Stimulated activated naive CD8-positive, alpha-beta T cell treated with anti-CD3 and anti-CD28 coated beads, Interleukin-15, Interleukin-2, amounts not matched to agents 100 ng/mL and 50 ng/mL, for 24 hours (primary cell): ENCODE measurements around the gene DDX41.
"Not testable (repeated sequence)": the region's sequence is repeated elsewhere in the genome, so short reads cannot be mapped to it uniquely, and the experiment has no call there.

Experiments
- H3K27ac Mint-ChIP-seq: one replicate; pipeline ENCODE4 v1.8.0; 2021; ENCODE audit warnings: mild to moderate bottlenecking, mixed read lengths
- H3K27me3 Mint-ChIP-seq: one replicate; pipeline ENCODE4 v1.8.0; 2021; ENCODE audit warnings: mixed read lengths
- H3K36me3 Mint-ChIP-seq: one replicate; pipeline ENCODE4 v1.8.0; 2021; ENCODE audit warnings: low read depth, mixed read lengths
- H3K4me1 Mint-ChIP-seq: one replicate; pipeline ENCODE4 v1.8.0; 2021; ENCODE audit warnings: low read depth, mixed read lengths
- H3K4me3 Mint-ChIP-seq: one replicate; pipeline ENCODE4 v1.8.0; 2021; ENCODE audit warnings: mild to moderate bottlenecking, mixed read lengths
- H3K9me3 Mint-ChIP-seq: one replicate; pipeline ENCODE4 v1.8.0; 2021; ENCODE audit warnings: mixed read lengths

The DDX41 gene

GRCh38 chr5:177516601-177517568, at the start of gene DDX41:
DDX41 (minus strand) TSS chr5:177516961; CDS start chr5:177516945, 16 bp downstream.
- Mint-ChIP-seq H3K9me3 (no peaks in the 10 kb centered on the region), H3K4me3 (peak within 1 kb of the TSS; percentile 98), H3K27ac (peak within 1 kb of the TSS; percentile 96), H3K27me3 (no peaks in the 10 kb centered on the region), H3K4me1 (peaks cover 59% of the 10 kb centered on the region), H3K36me3 (peaks cover 71% of the 10 kb centered on the region)

DNA sequence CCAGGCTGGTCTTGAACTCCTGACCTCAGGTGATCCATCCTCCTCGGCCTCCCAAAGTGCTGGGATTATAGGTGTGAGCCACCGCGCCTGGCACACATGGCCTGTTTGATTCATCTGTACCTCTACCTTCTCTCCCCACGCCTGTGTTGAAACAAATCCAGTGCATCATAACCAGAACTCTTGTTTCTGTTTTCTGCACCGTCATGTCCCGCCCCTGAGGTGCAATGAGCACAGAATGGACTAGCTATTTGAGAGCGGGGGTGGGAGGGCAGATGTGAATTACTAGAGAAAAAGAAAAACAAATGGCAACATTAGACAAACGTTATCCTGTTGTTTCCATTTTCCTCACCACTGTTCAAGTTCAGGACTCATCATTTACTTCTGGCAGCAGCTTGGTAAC, 48.3 kb upstream of the DDX41 start:
- H3K27me3 Mint-ChIP-seq = no peaks in the 10 kb centered on the region
- H3K27ac Mint-ChIP-seq = no peak overlapping the region
- no peaks in the 10 kb centered on the region for H3K36me3 Mint-ChIP-seq
- no peaks in the 10 kb centered on the region for H3K9me3 Mint-ChIP-seq
- H3K4me1 Mint-ChIP-seq = no peaks in the 10 kb centered on the region
- no peak overlapping the region for H3K4me3 Mint-ChIP-seq

DNA sequence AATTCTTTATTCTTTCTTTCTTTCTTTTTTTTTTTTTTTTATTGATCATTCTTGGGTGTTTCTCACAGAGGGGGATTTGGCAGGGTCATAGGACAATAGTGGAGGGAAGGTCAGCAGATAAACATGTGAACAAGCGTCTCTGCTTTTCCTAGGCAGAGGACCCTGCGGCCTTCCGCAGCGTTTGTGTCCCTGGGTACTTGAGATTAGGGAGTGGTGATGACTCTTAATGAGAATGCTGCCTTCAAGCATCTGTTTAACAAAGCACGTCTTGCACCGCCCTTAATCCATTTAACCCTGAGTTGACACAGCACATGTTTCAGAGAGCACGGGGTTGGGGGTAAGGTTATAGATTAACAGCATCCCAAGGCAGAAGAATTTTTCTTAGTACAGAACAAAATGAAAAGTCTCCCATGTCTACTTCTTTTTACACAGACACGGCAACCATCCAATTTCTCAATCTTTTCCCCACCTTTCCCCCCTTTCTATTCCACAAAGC, 42.7 kb upstream of the DDX41 start:
- not testable (repeated sequence) for H3K36me3 Mint-ChIP-seq, H3K4me1 Mint-ChIP-seq, H3K27me3 Mint-ChIP-seq, H3K4me3 Mint-ChIP-seq, H3K9me3 Mint-ChIP-seq, H3K27ac Mint-ChIP-seq

- Mint-ChIP-seq H3K9me3 (no peaks in the 10 kb centered on the region), H3K4me1 (peaks cover 16% of the 10 kb centered on the region), H3K36me3 (peaks cover 2% of the 10 kb centered on the region), H3K27me3 (no peaks in the 10 kb centered on the region), H3K27ac (no peak overlapping the region), H3K4me3 (no peak overlapping the region)
Measured at GRCh38 chr5:177557796-177558195, 41.0 kb upstream of the DDX41 start.

DNA sequence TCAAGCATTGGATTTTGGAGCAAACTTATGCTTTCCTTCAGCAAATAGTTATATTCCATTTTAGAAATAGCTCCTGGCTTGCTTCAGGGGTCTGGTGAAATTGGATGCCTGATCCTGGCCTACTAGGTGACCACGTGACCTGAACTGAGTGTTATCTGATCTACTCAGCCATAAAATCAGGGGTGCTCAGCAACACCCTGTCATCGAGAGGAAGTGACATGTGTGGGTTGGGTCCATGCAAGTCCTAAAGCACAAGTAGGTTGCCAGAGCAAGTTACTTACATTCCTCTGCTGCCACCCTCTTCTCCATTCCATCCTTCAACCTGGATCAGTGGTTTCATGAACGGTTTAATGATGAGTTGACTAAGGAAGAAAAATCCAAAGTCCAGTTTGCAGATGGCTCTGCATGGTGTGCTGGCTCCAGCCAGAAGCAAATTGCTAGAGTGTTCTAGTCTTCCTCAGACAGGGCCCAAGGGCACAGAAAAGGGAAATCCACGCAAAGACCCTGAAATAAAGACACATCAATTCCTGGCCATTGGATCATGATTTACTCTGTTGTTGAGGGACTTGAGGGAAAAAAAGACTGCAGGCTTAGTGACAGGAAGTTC, 40.4 kb upstream of the DDX41 start:
- Mint-ChIP-seq H3K4me3 (no peak overlapping the region), H3K9me3 (no peaks in the 10 kb centered on the region), H3K4me1 (peaks cover 22% of the 10 kb centered on the region), H3K36me3 (peaks cover 6% of the 10 kb centered on the region), H3K27me3 (no peaks in the 10 kb centered on the region), H3K27ac (no peak overlapping the region)

DNA sequence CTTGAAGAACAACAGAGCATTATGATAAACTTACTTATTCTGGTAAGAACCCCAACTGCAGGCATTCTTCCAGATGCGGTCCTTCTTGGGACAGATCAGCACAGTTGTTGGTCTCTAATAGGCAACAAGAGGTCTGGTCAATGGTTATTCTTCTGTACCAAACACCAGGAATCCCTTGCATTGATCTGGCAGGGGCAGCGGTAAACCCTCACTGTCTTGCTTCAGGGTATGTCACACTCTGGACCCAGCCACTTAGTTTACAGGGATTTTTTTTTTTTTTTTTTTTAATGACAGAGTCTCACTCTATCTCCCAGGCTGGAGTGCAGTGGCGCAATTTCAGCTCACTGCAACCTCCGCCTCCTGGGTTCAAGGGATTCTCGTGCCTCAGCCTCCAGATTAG, 38.9 kb upstream of the DDX41 start:
- Mint-ChIP-seq H3K27ac (no peak overlapping the region), H3K4me3 (no peak overlapping the region), H3K36me3 (peaks cover 9% of the 10 kb centered on the region), H3K27me3 (no peaks in the 10 kb centered on the region), H3K9me3 (no peaks in the 10 kb centered on the region), H3K4me1 (peaks cover 25% of the 10 kb centered on the region)

DNA sequence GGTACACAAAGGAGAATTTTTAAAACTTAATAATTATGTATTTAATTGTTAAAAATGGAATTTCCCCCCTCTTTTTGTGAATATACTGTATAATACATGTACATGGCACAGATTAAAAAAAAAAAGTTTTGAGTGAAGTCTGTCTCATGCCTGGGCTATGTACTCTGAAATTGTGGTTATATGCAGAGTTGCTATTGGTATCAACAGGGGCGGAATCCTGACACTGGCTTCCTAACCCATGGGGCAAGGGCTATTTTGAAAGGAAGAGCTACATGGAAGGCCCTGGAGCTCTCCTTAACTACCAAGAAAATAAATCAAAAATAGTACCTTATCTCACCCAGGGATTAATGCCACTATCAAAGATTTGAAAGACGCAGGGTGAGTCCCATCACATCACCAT, 38.5 kb upstream of the DDX41 start:
- Mint-ChIP-seq H3K27me3 (no peaks in the 10 kb centered on the region), H3K27ac (no peak overlapping the region), H3K4me3 (peak overlapping the region; percentile 89), H3K36me3 (peaks cover 11% of the 10 kb centered on the region), H3K9me3 (no peaks in the 10 kb centered on the region), H3K4me1 (peaks cover 27% of the 10 kb centered on the region)

- H3K4me3 Mint-ChIP-seq = peak within 1 kb of the TSS; percentile 89
- H3K27me3 Mint-ChIP-seq = no peaks in the 10 kb centered on the region
- H3K9me3 Mint-ChIP-seq = no peaks in the 10 kb centered on the region
- H3K27ac Mint-ChIP-seq = peak within 1 kb of the TSS; percentile 89
- peaks cover 29% of the 10 kb centered on the region for H3K4me1 Mint-ChIP-seq
- H3K36me3 Mint-ChIP-seq = peaks cover 13% of the 10 kb centered on the region
Measured at GRCh38 chr5:177554474-177555111, 37.8 kb upstream of the DDX41 start, which contains the start of gene FAM193B. FAM193B (minus strand) TSS chr5:177554563; CDS start chr5:177554458, 105 bp downstream.

- peaks cover 29% of the 10 kb centered on the region for H3K4me1 Mint-ChIP-seq
- H3K36me3 Mint-ChIP-seq = peaks cover 13% of the 10 kb centered on the region
- no peak overlapping the region for H3K27ac Mint-ChIP-seq
- no peaks in the 10 kb centered on the region for H3K9me3 Mint-ChIP-seq
- peak overlapping the region; percentile 77 for H3K4me3 Mint-ChIP-seq
- no peaks in the 10 kb centered on the region for H3K27me3 Mint-ChIP-seq
Measured at GRCh38 chr5:177553671-177554429, 37.1 kb upstream of the DDX41 start.

- Mint-ChIP-seq H3K4me3 (peak overlapping the region; percentile 77), H3K27me3 (no peaks in the 10 kb centered on the region), H3K27ac (peak overlapping the region; percentile 7), H3K36me3 (peaks cover 13% of the 10 kb centered on the region), H3K9me3 (no peaks in the 10 kb centered on the region), H3K4me1 (peaks cover 29% of the 10 kb centered on the region)
Measured at GRCh38 chr5:177552839-177553455, 36.2 kb upstream of the DDX41 start.

GRCh38 chr5:177550122-177550521, 33.4 kb upstream of the DDX41 start:
- H3K27ac Mint-ChIP-seq = no peak overlapping the region
- no peaks in the 10 kb centered on the region for H3K9me3 Mint-ChIP-seq
- no peaks in the 10 kb centered on the region for H3K27me3 Mint-ChIP-seq
- H3K4me3 Mint-ChIP-seq = no peak overlapping the region
- peaks cover 31% of the 10 kb centered on the region for H3K4me1 Mint-ChIP-seq
- peaks cover 17% of the 10 kb centered on the region for H3K36me3 Mint-ChIP-seq

DNA sequence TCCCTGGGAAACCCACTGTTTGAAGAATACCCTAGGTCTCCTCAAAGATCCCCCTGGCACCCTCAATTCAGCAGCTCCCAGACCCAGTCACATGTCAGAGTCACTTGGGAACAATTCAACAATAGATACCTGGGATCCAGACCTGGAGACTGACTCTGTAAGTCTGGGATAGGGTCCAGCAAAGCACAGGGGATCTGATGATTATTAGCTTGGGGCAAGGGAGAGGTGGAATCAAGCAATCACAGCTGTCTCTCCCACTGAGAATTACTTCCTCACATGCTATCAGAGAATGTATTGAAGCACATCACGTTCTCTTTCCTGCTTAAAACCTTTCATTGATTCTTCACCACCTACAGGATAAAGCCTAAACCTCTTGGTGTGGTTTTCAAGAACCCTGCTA, 31.7 kb upstream of the DDX41 start:
- no peak overlapping the region for H3K4me3 Mint-ChIP-seq
- H3K9me3 Mint-ChIP-seq = no peaks in the 10 kb centered on the region
- peaks cover 24% of the 10 kb centered on the region for H3K4me1 Mint-ChIP-seq
- H3K27me3 Mint-ChIP-seq = no peaks in the 10 kb centered on the region
- H3K27ac Mint-ChIP-seq = no peak overlapping the region
- H3K36me3 Mint-ChIP-seq = peaks cover 26% of the 10 kb centered on the region

DNA sequence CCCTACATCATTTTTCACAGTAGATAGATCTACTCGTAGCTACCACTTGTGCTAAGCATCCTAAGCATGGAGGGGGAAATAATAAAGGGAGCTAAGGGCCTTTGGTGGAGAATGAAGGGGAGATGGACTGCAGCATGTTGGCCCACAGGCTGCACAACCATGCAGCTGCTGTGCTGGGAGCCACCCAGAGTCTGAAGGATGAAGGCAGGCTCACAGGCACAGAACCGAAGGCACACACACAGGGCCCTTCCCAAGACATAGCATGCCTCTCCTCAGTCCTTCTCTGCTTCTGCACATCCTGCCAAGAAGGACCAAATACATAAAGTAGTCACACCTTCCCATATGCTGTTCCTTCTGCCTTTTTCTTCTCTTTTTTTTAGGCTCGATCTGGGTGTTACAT, 31.0 kb upstream of the DDX41 start:
- no peak overlapping the region for H3K4me3 Mint-ChIP-seq
- H3K36me3 Mint-ChIP-seq = peaks cover 24% of the 10 kb centered on the region
- no peak overlapping the region for H3K27ac Mint-ChIP-seq
- no peaks in the 10 kb centered on the region for H3K27me3 Mint-ChIP-seq
- no peaks in the 10 kb centered on the region for H3K9me3 Mint-ChIP-seq
- H3K4me1 Mint-ChIP-seq = peaks cover 17% of the 10 kb centered on the region

GRCh38 chr5:177546258-177546741, 29.5 kb upstream of the DDX41 start:
- Mint-ChIP-seq H3K27me3 (no peaks in the 10 kb centered on the region), H3K4me3 (no peak overlapping the region), H3K9me3 (no peaks in the 10 kb centered on the region), H3K4me1 (peaks cover 8% of the 10 kb centered on the region), H3K36me3 (peaks cover 25% of the 10 kb centered on the region), H3K27ac (no peak overlapping the region)
